GM12875 (cell line): ENCODE measurements around the gene RNH1.

ENCODE experiments used
- H3K4me3 ChIP-seq: one replicate; pipeline ENCODE4 v1.5.1; 2011; ENCODE audit warnings: low read depth, low read length, control low read depth
- TF ChIP-seq, protein P1 (sequence below): IDR thresholded peaks from 2 replicates; pipeline ENCODE4 v1.5.1; 2011; ENCODE audit warnings: low read depth, mild to moderate bottlenecking, control low read depth, inconsistent platforms, low read length, moderate library complexity, borderline replicate concordance; ENCODE audit not compliant: insufficient read depth

Gene RNH1

DNA sequence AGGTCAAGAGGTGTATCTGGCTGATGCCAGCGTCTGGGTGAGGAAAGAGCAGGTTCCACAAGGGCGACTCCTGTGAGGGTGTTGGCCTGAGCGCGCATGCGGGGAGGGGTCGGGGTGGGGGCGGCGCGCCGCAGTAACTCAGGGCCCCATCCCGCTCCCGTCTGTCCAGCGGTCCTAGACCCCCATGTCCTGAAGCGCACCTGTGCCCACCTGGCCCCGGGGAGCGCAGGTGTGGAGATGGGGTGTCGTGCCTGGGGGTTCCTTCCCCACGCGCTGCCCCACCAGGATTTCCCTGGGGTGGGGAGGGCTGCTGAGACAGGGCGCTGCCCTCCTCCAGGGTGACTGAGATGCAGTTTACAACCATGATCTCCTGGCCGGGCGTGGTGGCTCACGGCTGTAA is 20.9 kb downstream of the RNH1 start:
- TF ChIP-seq, protein P1, sequence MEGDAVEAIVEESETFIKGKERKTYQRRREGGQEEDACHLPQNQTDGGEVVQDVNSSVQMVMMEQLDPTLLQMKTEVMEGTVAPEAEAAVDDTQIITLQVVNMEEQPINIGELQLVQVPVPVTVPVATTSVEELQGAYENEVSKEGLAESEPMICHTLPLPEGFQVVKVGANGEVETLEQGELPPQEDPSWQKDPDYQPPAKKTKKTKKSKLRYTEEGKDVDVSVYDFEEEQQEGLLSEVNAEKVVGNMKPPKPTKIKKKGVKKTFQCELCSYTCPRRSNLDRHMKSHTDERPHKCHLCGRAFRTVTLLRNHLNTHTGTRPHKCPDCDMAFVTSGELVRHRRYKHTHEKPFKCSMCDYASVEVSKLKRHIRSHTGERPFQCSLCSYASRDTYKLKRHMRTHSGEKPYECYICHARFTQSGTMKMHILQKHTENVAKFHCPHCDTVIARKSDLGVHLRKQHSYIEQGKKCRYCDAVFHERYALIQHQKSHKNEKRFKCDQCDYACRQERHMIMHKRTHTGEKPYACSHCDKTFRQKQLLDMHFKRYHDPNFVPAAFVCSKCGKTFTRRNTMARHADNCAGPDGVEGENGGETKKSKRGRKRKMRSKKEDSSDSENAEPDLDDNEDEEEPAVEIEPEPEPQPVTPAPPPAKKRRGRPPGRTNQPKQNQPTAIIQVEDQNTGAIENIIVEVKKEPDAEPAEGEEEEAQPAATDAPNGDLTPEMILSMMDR, result no peak
- no peak overlapping the region for H3K4me3 ChIP-seq

DNA sequence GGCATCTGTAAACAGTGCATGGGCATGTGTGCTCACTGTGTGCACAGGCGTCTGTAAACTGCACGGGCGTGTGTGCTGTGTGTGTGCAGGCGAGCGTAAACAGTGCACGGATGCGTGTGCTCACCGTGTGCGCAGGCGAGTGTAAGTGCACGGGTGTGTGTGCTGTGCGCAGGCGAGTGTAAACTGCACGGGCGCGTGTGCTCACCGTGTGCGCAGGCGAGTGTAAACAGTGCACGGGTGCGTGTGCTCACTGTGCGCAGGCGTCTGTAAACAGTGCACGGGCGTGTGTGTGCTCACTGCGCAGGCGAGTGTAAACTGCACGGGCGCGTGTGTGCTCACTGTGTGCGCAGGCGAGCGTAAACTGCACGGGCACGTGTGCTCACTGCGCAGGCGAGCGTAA is 22.4 kb downstream of the RNH1 start:
- no peak overlapping the region for H3K4me3 ChIP-seq
- TF ChIP-seq, protein P1, result no peak

DNA sequence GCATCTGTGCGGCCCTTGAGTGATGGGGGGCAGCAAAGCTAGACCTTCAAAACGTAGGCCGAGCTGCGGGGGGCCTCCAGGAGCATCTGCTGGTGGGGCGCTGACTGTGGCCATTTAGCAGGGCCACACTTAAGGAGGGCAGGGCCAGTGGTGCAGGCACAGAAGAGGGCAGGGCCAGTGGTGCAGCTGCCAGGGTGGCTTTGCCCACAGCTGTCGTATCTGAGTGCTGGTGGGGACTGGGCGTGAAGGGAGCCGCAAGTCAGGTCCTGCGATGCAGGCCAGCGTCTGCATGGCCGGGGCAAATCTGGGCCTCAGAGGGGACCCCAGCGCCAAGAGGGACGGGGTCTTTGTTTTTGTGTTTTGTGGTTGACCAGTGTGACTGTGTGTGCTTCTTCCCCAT is 27.7 kb downstream of the RNH1 start:
- TF ChIP-seq, protein P1, result no peak
- no peak overlapping the region for H3K4me3 ChIP-seq

DNA sequence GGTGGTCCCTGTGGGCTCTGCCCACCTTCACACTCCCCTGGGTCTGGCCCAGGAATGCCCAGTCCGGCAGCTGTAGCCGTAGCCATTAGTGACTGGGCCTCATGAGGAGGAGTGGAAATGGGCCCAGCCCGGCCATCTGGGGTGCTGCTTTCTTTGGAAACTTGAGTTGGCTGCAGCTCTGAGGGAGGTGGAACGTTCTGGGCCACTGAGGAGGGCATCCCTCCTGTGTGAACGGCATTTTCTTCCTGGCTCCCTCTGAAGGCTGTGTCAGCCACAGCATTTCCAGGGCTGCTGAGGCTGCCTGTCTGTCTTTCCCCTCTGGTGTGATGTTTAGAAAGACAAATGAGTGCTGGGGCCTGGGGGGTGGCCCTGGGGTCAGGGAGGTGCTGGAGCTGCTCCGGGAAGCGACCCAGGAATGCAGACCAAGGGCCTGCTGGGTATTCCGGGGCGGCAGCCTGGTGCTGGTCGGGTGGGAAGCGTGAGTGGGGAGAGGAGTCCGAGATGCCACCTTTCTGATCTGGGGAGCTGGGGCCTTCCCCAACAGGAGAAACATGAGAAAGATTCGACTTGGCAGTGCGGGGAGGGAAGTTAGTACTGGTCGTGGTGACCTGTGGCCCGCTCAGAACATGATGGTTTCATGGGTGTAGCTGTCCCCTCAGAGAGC is 29.9 kb downstream of the RNH1 start:
- TF ChIP-seq, protein P1, result no peak

DNA sequence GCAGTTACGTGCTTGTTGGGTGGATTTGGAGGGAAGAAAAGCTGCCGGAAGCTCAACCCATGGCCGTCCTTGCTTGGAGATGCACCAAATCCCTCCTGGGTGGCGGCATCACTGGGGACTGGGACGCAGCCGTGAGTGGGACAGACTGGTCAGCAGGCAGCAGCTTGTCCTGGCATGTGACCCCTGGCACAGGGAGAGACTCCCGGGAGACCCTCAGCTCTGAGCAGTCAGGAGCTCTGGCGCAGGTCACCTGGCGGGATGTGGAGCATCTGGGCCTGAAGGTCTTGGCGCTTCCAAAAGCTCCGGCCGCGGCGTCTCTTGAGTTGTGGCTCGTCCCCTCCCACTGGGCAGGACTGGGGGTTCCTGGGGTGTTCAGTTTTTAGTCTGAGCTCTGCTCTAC is 30.6 kb downstream of the RNH1 start:
- TF ChIP-seq, protein P1, result no peak
- no peak overlapping the region for H3K4me3 ChIP-seq

More for the DNA sequence above, 29.9 kb downstream of the RNH1 start:
- H3K4me3 ChIP-seq, result no peak overlapping the region

DNA sequence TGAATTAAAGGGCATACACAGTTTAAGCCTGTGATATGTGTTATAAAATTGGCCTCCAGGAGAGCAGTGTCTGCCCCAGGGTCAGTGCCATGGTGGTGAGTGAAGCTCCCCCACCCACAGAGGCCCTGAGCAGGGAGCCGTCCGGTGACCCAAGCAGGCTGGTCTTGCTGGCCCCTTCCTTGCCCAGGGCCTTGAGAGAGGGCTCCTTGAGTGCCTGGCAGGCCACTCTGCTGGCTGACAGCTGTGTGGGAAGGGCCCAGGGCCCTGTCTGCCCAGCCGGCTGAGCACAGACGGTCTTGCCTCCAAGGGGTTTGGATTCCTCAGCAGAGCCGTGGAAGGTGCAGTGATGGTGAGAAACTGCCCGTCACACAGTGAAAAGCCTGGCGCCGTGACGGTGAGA is 31.1 kb downstream of the RNH1 start:
- TF ChIP-seq, protein P1, result no peak
- no peak overlapping the region for H3K4me3 ChIP-seq

DNA sequence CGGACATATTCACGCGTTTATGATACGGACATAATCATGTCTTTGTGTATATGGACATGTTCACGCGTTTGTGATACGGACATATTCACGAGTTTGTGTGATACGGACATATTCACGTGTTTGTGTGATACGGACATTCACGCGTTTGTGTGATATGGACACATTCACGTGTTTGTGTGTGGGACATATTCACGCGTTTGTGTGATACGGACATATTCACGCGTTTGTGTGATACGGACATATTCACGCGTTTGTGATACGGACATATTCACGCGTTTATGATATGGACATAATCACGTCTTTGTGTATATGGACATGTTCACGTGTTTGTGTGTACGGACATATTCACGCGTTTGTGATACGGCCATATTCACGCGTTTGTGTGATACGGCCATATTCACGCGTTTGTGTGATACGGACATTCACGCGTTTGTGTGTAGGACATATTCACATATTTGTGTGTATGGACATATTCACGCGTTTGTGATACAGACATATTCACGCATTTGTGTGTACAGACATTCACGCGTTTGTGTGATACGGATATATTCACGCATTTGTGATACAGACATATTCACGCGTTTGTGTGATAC is 32.0 kb downstream of the RNH1 start:
- TF ChIP-seq, protein P1, result no peak
- no peak overlapping the region for H3K4me3 ChIP-seq
